H1 (cell line): ENCODE results near the gene MACROH2A1. TPM values are rescaled to one million over a fixed set of nuclear protein-coding genes. Genes with fewer than 3 reads are reported as not detected.

Experiments used
- CTCF ChIA-PET: fragments of 300-600 bp; sonication (Branson Sonifier 250); formaldehyde crosslinking; loops from one replicate; lab custom pipeline; 2021; ENCODE audit not compliant: partially characterized antibody; lab: Charles Lee
- POLR2A ChIA-PET: fragments of 300-600 bp; sonication (Branson Sonifier 250); formaldehyde crosslinking; loops from one replicate; lab custom pipeline; 2021; ENCODE audit warnings: inconsistent platforms; ENCODE audit not compliant: partially characterized antibody; lab: Charles Lee
- DNase-seq, 2 experiments: peaks; one replicate each; pipeline versions ENCODE4 v3.0.0 to v3.0.0-alpha.2; 2010 to 2022; ENCODE audit warnings: low spot score in 2 of 2, low read depth in 1 of 2, mixed read lengths in 1 of 2
- FAIRE-seq: peaks from 2 replicates; lab custom pipeline; 2011; peaks lifted over from hg19 to GRCh38; lab: Jason Lieb, UNC
- H2AFZ ChIP-seq: 2 replicates; pipeline ENCODE4 v1.8.1; 2012; ENCODE audit warnings: low read length, inconsistent platforms
- H2AK5ac ChIP-seq: 2 replicates; pipeline ENCODE4 v1.6.1; 2013; ENCODE audit warnings: low read depth, low read length
- H2BK120ac ChIP-seq: replicated peaks from 2 replicates; pipeline ENCODE3; 2013; ENCODE audit warnings: low read depth, low read length, inconsistent platforms
- H2BK12ac ChIP-seq: 2 replicates; pipeline ENCODE4 v1.6.1; 2013; ENCODE audit warnings: low read depth, low read length
- H2BK15ac ChIP-seq: 2 replicates; pipeline ENCODE4 v1.6.1; 2013; ENCODE audit warnings: low read length
- H2BK20ac ChIP-seq: 2 replicates; pipeline ENCODE4 v1.6.1; 2013; ENCODE audit warnings: low read length
- H2BK5ac ChIP-seq: 2 replicates; pipeline ENCODE4 v1.6.1; 2013; ENCODE audit warnings: low read depth, low read length
- H3K14ac ChIP-seq: 2 replicates; pipeline ENCODE4 v1.6.1; 2013; ENCODE audit warnings: inconsistent platforms; ENCODE audit not compliant: insufficient read length
- H3K18ac ChIP-seq: 2 replicates; pipeline ENCODE4 v1.6.1; 2013; ENCODE audit warnings: low read length; ENCODE audit errors: extremely low read depth
- H3K23ac ChIP-seq: 2 replicates; pipeline ENCODE4 v1.6.1; 2013; ENCODE audit warnings: inconsistent platforms; ENCODE audit not compliant: insufficient read length
- H3K23me2 ChIP-seq: 2 replicates; pipeline ENCODE4 v1.6.1; 2013; ENCODE audit warnings: low read depth, low read length
- H3K27ac ChIP-seq: 2 replicates; pipeline ENCODE4 v1.6.1; 2011; ENCODE audit warnings: low read depth, low read length, inconsistent platforms
- H3K27me3 ChIP-seq, 4 experiments: replicated peaks in 1 of 4; 1 replicate in 1 of 4; 2 replicates in 3 of 4; pipeline versions ENCODE4 v1.6.1 to v1.8.1; 2011 to 2013; ENCODE audit warnings: low read length in 3 of 4, mild to moderate bottlenecking in 3 of 4, inconsistent platforms in 2 of 4, mixed read lengths in 2 of 4, moderate library complexity in 1 of 4; ENCODE audit not compliant: control insufficient read depth in 3 of 4, insufficient read depth in 3 of 4; ENCODE audit errors: extremely low read depth in 1 of 4
- H3K36me3 ChIP-seq, 4 experiments: 2 replicates each; pipeline versions ENCODE4 v1.6.1 to v1.8.1; 2011 to 2013; ENCODE audit warnings: mild to moderate bottlenecking in 4 of 4, low read length in 3 of 4, moderate library complexity in 2 of 4, control low read depth in 1 of 4, inconsistent platforms in 1 of 4; ENCODE audit not compliant: insufficient read depth in 4 of 4, control insufficient read depth in 2 of 4
- H3K4ac ChIP-seq: replicated peaks from 2 replicates; pipeline ENCODE3; 2013; ENCODE audit warnings: low read length, low read depth, mixed read lengths, inconsistent platforms; ENCODE audit not compliant: insufficient read length
- H3K4me1 ChIP-seq, 4 experiments: replicated peaks in 1 of 4; 1 replicate in 1 of 4; 2 replicates in 3 of 4; pipeline versions ENCODE4 v1.6.1 to v1.8.1; 2011 to 2013; ENCODE audit warnings: low read length in 3 of 4, inconsistent platforms in 2 of 4, mixed read lengths in 1 of 4; ENCODE audit not compliant: insufficient read depth in 4 of 4, control insufficient read depth in 3 of 4
- H3K4me2 ChIP-seq, 2 experiments: 2 replicates each; pipeline versions ENCODE4 v1.6.1 to v1.8.1; 2011 to 2013; ENCODE audit warnings: low read depth in 2 of 2, low read length in 2 of 2, control low read depth in 1 of 2, inconsistent platforms in 1 of 2, mild to moderate bottlenecking in 1 of 2; ENCODE audit not compliant: insufficient read depth in 1 of 2
- H3K4me3 ChIP-seq, 4 experiments: fragments of 200-600, 300-600 bp in 1 of 4; sonication (generic), shearing (Covaris generic), sonication (Bioruptor Twin) in 1 of 4; 2 replicates each; pipeline versions ENCODE4 v1.5.1 to v1.8.1; 2011 to 2016; ENCODE audit warnings: low read length in 4 of 4, low read depth in 3 of 4, control low read depth in 2 of 4, inconsistent platforms in 2 of 4, mild to moderate bottlenecking in 2 of 4, mixed read lengths in 1 of 4, moderate library complexity in 1 of 4; ENCODE audit not compliant: insufficient read depth in 2 of 4; ENCODE audit errors: extremely low read depth in 1 of 4
- H3K56ac ChIP-seq: replicated peaks from 2 replicates; pipeline ENCODE3; 2013; ENCODE audit warnings: low read depth, mild to moderate bottlenecking, mixed read lengths, low read length, inconsistent platforms; ENCODE audit not compliant: insufficient read length
- H3K79me1 ChIP-seq: 2 replicates; pipeline ENCODE4 v1.6.1; 2013; ENCODE audit warnings: low read depth, low read length, control low read depth
- H3K79me2 ChIP-seq, 2 experiments: 2 replicates each; pipeline versions ENCODE4 v1.6.1 to v1.8.1; 2012 to 2013; ENCODE audit warnings: low read length in 2 of 2, mild to moderate bottlenecking in 2 of 2, inconsistent platforms in 1 of 2; ENCODE audit not compliant: insufficient read depth in 2 of 2, control insufficient read depth in 1 of 2
- H3K9ac ChIP-seq, 4 experiments: replicated peaks in 1 of 4; 1 replicate in 1 of 4; 2 replicates in 3 of 4; pipeline versions ENCODE4 v1.6.1 to v1.8.1; 2011 to 2013; ENCODE audit warnings: low read depth in 3 of 4, low read length in 3 of 4, control low read depth in 2 of 4, mild to moderate bottlenecking in 2 of 4, moderate library complexity in 2 of 4, inconsistent platforms in 1 of 4; ENCODE audit errors: extremely low read depth in 1 of 4
- H3K9me3 ChIP-seq, 2 experiments: 2 replicates each; pipeline versions ENCODE4 v1.6.1 to v1.8.1; 2012 to 2013; ENCODE audit warnings: mild to moderate bottlenecking in 2 of 2, moderate library complexity in 2 of 2, control low read depth in 1 of 2, inconsistent platforms in 1 of 2, low read depth in 1 of 2, low read length in 1 of 2, mixed read lengths in 1 of 2; ENCODE audit not compliant: insufficient read depth in 2 of 2
- H4K20me1 ChIP-seq, 2 experiments: replicated peaks in 1 of 2; 2 replicates each; pipeline versions ENCODE3 to v1.8.1; 2011 to 2013; ENCODE audit warnings: inconsistent platforms in 2 of 2, low read length in 2 of 2, mild to moderate bottlenecking in 1 of 2; ENCODE audit not compliant: insufficient read depth in 2 of 2, control insufficient read depth in 1 of 2
- H4K5ac ChIP-seq: 2 replicates; pipeline ENCODE4 v1.6.1; 2013; ENCODE audit warnings: low read length, low read depth, mixed read lengths, inconsistent platforms; ENCODE audit not compliant: insufficient read length
- H4K8ac ChIP-seq: 2 replicates; pipeline ENCODE4 v1.8.0; 2013; ENCODE audit warnings: mild to moderate bottlenecking, moderate library complexity, low read length, inconsistent platforms; ENCODE audit not compliant: insufficient read depth; ENCODE audit errors: extremely low read depth
- H4K91ac ChIP-seq: replicated peaks from 2 replicates; pipeline ENCODE3; 2013; ENCODE audit warnings: low read length, mixed read lengths, inconsistent platforms; ENCODE audit not compliant: insufficient read length
- KDM4A ChIP-seq: IDR thresholded peaks from one replicate; pipeline ENCODE4 v1.7.1; 2012; ENCODE audit warnings: low read depth, mild to moderate bottlenecking, moderate library complexity, low read length, inconsistent platforms; ENCODE audit not compliant: severe bottlenecking
- WGBS, 2 experiments: shearing (Covaris generic) in 1 of 2; methylation state at CpG; one replicate each; pipeline versions ENCODE4 v1.1.6 to v1.1.7; 2013 to 2015; ENCODE audit warnings: low lambda C conversion rate in 2 of 2, mixed read lengths in 2 of 2, inconsistent platforms in 1 of 2, low coverage in 1 of 2, missing lambda C conversion rate in 1 of 2; ENCODE audit not compliant: insufficient replicate concordance in 2 of 2, insufficient coverage in 1 of 2, insufficient read length in 1 of 2; ENCODE audit errors: extremely low coverage in 1 of 2, missing lambda C conversion rate in 1 of 2; 5-methylcytosine and 5-hydroxymethylcytosine counted together
- polyA plus RNA-seq, 7 experiments: library from polyadenylated mRNA; depleted of rRNA in 3 of 7; stranded (reverse) in 5 of 7; unstranded in 2 of 7; fragments of >200 nt in 5 of 7; fragments of 200-250 nt in 2 of 7; gene quantifications; 1 replicate in 5 of 7; 2 replicates in 1 of 7; 4 replicates in 1 of 7; pipeline versions ENCODE4 v1.2.1 to v1.2.3, GENCODE V29; 2011 to 2013; ENCODE audit warnings: missing spikeins in 2 of 7, mixed read lengths in 2 of 7
- total RNA-seq: library from RNA; stranded (reverse); fragmentation: NEBNext Ultra II Directional; extraction: Animal tissue kit (Norgen Biotek cat#: 25700); gene quantifications from 2 replicates; pipeline ENCODE4 v1.2.1, GENCODE V29; 2021

Gene MACROH2A1
- total and polyA plus RNA-seq, 2 of the 8 experiments (the other 6 are each of a cell fraction or from before 2014, with no cell fraction given) = 60.0 to 92.3 TPM

DNA sequence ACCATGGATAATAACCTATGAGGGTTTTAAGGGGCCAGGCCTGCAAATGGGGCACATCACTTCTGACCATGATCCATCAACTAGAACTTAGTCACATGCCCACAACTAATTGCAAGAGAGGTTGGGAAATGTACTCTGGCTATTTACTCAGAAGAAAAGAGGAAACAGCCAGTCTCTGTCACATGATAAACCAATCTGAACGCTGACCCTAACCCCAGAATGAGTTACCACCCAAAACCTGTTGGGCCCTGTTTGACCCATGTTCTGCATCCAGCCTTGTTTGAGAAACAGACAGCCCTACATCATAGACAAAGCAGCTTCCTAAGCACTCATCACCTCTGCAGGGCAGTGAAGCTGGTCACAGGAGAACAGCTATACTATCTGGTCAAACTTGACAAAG, 5.8 kb downstream of the MACROH2A1 start:
- Histone ChIP-seq H3K14ac (no peak overlapping the region), H3K79me2 (peaks cover 0 to 81% of the 10 kb centered on the region in 2 experiments; a peak in 2 of 4 replicates), H3K23me2 (peaks cover 3% of the 10 kb centered on the region; the same call in 1 of the 2 replicates), H2BK120ac (no peak overlapping the region), H4K91ac (no peak overlapping the region), H3K9ac (no peak overlapping the region), H3K56ac (no peak overlapping the region), H2AK5ac (no peak overlapping the region), H2BK20ac (no peak overlapping the region), H4K20me1 (peaks cover 24 to 61% of the 10 kb centered on the region in 2 experiments), H2AFZ (no peak overlapping the region), H3K4ac (no peak overlapping the region), H4K5ac (no peak overlapping the region), H4K8ac (no peak overlapping the region), H3K79me1 (peaks cover 19% of the 10 kb centered on the region), H3K36me3 (peaks cover 0 to 4% (median 0%) of the 10 kb centered on the region in 4 experiments; a peak in 1 of 8 replicates), H2BK5ac (no peak overlapping the region), H3K27ac (no peak overlapping the region), H3K23ac (no peak overlapping the region), H3K4me2 (no peak overlapping the region), H2BK15ac (no peak overlapping the region), H3K4me3 (no peak overlapping the region), H3K18ac (no peak overlapping the region), H3K9me3 (no peaks in the 10 kb centered on the region), H3K4me1 (peaks cover 0 to 12% (median 8%) of the 10 kb centered on the region in 4 experiments; a peak in 4 of 7 replicates), H3K27me3 (peaks cover 0 to 9% (median 3%) of the 10 kb centered on the region in 4 experiments; a peak in 4 of 7 replicates), H2BK12ac (no peak overlapping the region)
- POLR2A ChIA-PET = no interaction called here
- DNase-seq = no peak
- 100% methylated on average over 1 of the region's 1 CpG; no CpG with 5 or more reads in 1 of the 2 experiments for WGBS, 2 experiments
- CTCF ChIA-PET = interaction anchor here (2.2 kb wide), 1 partner anchor 33 kb away, joined by 5 read pairs; no protein-coding TSS in a partner anchor
- FAIRE-seq = no peak
- TF ChIP-seq KDM4A = no peak
